ENCODE results near the gene GNB4. TPM values are rescaled to one million over a fixed set of nuclear protein-coding genes. Genes with fewer than 3 reads are reported as not detected.

GNB4 gene
- polyA plus RNA-seq, 4 donors = 0.67 to 9.7 (median 4.5) TPM

Other genes with a start within 250 kb of the GNB4 start
- 1 to 10 TPM in 3 of 4 donors, under 1 TPM in 1; 0.27 to 3.9 (median 1.5) TPM for gene KCNMB3, start 200.4 kb downstream of the GNB4 start, polyA plus RNA-seq
- 10 to 100 TPM; 14.3 to 40.9 (median 17.7) TPM for gene ZNF639, start 128.4 kb downstream of the GNB4 start, polyA plus RNA-seq
- 10 to 100 TPM in 3 of 4 donors, 1 to 10 TPM in 1; 10.0 to 31.3 (median 15.4) TPM for gene MFN1, start 103.8 kb downstream of the GNB4 start, polyA plus RNA-seq
- gene ACTL6A, start 111.5 kb upstream of the GNB4 start, polyA plus RNA-seq = 10 to 100 TPM; 31.3 to 60.1 (median 38.3) TPM
- gene MRPL47, start 153.2 kb upstream of the GNB4 start, polyA plus RNA-seq = 10 to 100 TPM; 34.1 to 56.0 (median 50.1) TPM
- 100 to 1,000 TPM; 124 to 184 (median 157) TPM for gene NDUFB5, start 153.3 kb upstream of the GNB4 start, polyA plus RNA-seq
- 1 to 10 TPM in 2 of 4 donors, under 1 TPM in 2; 0.22 to 4.2 (median 1.8) TPM for gene USP13, start 201.6 kb upstream of the GNB4 start, polyA plus RNA-seq

Data from small intestine (tissue), 4 donors.